HG03175 (cell line): ENCODE data around the gene FAM110A.
"Not testable (repeated sequence)": the region's sequence is repeated elsewhere in the genome, so short reads cannot be mapped to it uniquely, and the experiment has no call there.

ENCODE experiments used
- ATAC-seq: cut with Tn5 transposase; IDR thresholded peaks from one replicate; pipeline ENCODE4 v1.9.1; 2021; ENCODE audit warnings: mild to moderate bottlenecking, moderate library complexity; ENCODE audit not compliant: unreplicated experiment

The FAM110A gene

DNA sequence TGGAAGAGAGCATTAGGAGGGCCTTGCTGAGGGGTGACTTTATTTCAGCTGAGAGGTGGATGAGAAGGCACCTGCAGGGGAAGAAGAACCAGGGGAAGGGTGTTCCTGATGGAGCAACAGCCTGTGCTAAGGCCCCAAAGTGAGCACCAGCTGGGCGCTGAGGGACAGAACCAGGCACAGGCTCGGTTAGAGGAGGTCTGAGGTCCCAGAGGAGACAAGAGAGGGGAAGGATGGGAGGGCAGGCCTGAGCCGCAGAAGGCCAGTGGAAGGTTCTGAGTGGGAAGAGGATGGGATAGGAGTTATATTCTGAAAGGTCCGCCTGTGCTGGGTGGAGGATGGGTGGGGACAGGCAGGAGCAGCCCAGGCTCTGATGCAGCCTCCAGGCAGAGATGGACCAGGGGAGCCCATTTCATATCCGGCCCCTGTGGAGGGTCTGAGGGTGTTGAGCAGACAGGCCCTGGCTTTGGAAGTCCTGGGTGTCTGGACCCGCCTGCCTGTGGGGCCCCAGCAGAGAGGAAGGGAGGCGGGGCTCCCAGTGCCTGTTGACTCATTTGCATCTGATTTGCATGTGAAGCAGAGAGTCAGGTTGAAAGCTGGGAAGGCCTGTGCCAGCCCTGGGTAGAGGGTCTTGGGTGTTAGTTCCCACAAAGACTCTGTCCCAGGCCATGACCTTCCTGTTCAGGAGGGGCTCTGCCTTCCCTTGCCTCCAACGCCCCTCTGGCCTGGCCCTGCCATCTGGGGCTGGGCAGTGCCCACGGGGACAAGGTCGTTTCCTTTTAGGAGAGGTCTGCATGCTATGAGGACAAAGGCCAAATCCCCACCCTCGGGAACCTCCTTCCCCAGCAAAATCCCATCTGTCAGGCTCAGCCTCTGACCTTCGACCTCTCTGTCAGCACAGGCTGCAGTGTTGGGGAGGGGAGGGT, 10.6 kb upstream of the FAM110A start:
- ATAC-seq = no peak

DNA sequence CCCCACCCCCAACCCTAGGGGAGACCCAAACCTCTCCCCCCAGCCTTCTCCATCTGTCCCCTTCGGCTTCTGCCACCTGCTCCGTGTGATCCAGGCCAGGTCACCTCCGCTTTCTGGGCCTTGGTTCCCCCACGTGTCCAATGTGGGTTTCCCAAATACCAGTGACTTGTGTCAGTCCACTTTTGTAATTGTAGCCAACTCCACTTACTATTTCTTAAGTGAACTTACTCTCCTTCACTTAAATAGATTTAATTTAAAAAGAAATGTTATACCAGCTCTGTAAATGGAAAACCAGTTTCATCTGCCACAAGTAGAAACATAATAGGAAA, 10.0 kb upstream of the FAM110A start:
- no peak for ATAC-seq

DNA sequence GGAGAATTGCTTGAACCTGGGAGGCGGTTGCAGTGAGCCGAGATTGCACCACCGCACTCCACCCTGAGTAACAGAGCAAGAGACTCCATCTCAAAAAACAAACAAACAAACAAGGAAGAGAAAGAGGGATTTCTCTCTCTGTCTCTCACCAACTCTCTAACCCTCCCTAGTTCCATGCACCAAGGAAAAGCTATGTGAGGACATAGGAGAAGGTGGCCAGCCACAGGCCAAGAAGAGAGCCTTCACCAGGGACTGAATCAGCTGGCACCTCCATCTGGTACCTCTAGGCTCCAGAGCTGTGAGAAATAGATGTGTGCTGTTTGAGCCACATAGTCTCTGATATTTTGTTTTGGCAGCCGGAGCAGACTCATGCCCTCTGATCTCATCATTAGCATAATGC, 9.0 kb upstream of the FAM110A start:
- no peak for ATAC-seq

DNA sequence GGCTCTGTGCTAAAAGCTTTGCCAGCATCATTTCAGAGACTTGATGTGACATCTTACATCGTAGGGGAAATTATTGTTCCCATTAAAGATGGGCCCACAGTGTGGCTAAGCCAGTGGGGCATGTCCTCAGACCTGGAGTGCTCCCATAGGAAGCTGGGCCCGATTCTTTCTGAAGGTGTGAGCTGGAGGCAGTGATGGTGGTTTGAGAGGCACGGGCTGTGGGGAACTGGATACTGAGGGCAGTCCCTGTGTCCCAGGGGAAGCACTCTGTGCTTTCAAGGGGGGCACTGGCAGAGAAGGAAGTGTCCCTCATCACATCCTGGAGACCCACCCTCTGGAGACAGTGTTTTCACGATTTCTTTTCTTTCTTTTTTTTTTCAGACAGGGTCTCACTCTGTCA, 8.6 kb upstream of the FAM110A start:
- no peak for ATAC-seq

DNA sequence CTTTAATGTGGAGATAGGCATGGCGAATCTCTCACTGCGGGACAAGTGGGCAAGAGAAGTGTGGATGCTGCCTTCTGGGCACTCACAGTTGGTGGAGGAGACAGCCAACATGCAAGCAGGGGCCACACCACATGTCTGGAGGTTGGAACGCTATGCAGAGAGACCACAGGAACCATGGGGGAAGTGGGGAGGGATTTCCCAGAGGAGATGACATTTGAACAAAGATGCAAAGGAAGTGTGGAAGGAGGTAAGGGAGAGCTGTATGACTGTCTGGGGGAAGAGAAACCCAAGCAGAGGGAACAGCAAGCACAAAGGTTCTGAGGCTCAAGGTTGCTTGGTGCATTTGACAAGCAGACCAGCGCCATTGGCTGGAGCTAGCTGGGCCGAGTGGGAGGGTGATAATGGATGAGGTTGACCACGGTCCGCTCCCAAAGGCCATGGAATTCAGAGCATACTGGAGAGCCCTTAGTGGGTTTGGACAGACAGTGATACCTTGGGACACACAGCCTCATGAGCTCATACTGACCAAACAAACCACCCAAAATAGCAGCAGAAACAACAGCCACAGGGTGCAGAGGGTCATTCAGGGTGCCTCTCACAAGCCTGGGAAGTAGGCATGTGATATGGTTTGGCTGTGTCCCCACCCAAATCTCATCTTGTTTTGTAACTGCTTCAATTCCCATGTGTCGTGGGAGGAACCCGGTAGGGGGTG, 7.6 kb upstream of the FAM110A start:
- ATAC-seq = no peak

DNA sequence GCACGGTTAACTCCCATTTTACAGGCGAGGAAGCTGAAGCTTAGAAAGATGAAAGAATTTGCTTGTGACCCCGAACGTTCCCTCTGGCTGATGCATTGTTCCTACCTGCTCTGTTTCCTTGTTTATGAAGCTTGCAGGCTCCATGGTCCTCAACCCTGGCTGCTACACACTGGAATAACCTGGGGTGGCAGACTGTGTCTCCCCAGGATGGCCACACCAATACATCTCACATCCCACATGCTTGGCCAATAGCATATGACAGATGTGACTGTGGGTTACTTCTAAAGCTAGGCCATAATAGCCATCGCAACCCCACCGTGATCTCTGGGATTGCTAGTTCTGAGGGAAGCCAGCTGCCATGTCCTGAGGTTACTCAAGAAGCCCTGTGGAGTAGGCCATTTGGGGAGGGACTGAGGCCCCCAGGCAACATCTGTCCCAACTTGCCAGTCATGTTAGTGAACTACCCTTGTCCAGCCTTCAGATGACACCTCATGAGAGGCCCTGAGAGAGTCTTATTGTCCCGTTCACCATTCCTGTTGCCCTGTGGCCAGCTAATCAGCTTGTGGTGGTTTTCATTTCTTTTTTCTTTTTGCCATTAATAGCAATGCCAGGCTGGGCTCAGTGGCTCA, 6.7 kb upstream of the FAM110A start:
- ATAC-seq = no peak

DNA sequence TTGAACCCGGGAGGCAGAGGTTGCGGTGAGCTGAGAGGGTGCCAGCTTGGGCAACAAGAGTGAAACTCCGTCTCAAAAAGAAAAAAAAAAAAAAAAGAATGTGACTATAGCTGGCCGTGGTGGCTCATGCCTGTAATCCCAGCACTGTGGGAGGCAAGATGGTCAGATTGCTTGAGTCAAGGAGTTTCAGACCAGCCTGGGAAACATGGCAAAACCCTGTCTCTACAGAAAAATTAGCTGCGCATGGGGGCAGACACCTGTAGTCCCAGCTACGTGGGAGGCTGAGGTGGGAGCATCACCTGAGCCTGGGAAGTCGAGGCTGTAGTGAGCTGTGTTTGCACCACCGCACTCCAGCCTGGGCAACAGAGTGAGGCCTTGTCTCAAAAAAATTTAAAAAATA, 5.5 kb upstream of the FAM110A start:
- ATAC-seq = not testable (repeated sequence)

DNA sequence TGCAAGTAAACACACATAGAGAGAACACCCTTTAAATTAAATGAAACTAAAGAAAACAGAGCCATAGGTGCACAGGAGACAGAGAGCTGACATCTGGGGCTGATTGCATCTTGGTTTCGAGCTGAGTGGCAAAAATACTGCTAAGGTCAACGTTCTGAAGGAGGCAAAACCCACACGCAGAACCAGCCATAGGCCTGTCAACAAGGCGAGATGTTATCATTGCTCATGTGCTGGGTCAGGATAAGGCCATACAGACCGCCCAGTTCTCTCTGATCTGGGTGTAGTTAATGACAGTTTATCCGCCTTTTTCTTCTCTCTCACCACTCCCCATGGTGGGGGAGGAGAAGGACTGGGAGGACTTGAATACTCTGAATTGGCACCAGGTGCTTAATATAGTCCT, 4.5 kb upstream of the FAM110A start:
- no peak for ATAC-seq

DNA sequence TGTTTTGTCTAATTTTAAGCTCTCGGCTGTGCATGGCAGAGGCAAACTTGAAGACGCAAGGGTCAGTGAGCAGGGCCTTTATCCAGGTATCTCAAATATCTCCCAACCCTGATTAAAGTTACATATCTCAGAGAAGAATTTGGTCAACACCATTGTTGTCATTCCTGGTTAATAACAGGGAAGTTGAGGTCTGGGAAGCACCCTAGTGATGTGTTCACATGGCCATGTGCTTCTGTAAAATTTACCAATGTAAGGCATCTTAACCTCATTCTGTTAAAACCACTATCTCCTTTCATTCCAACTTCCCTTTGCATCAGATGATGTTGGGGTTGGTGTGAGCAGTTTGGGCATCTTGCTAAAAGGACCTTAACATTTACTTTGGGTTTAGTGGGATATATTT, 4.0 kb upstream of the FAM110A start:
- ATAC-seq = no peak

DNA sequence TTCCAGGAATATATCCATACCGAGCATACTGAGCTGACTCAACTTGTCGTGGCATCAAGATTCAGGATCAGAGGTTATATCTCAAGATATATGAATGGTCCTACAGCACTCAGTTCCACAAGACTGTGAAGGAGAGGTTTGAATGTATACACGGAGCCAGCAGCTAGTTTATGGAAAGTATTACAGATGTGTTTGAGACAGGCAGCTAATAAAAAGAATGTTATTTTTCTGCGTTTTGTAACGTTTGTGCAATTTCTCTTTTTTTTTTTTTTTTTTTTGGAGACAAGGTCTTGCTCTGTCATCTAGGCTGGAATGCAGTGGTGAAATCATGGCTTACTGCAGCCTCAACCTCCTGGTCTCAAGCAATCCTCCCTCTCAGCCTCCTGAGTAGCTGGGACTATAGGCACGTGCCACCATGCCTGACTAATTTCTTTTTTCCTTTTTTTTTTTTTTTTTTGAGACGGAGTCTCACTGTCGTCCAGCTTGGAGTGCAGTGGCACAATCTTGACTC, 3.4 kb upstream of the FAM110A start:
- ATAC-seq = no peak

DNA sequence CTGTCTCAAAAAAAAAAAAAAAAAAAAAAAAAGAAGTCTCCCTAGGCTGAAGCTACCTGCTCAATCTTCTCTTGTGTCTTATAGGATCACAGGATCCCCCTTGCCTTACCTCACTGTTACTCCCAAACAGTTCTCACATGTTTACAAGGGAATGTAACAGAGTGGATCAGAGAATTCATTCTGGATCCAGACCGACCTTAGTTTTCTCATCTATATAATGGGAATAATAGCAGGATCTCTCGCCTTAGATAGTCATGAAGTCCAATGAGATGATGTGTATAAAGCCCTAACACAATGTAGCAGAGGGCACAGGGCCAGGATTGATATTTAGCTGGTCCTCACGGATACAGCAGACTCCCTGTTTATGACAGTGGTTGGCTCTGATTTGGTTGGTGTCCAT, 2.3 kb upstream of the FAM110A start:
- no peak for ATAC-seq

DNA sequence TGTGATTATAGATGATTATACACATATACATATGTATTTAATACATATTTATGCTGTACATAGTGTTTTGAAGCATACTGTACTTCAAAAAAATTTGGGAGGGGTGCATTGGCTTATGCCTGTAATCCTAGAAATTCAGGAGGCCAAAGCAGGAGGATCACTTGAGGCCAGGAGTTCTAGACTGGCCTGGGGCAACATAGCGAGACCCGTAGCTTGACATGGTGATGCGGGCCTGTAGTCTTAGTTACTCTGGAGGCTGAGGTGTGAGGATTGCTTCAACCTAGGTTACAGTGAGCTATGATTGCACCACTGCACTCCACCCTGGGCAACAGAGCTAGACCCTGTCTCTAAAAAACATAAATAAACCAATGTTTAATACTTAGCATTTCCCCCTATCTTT, 1.6 kb upstream of the FAM110A start:
- ATAC-seq = no peak

DNA sequence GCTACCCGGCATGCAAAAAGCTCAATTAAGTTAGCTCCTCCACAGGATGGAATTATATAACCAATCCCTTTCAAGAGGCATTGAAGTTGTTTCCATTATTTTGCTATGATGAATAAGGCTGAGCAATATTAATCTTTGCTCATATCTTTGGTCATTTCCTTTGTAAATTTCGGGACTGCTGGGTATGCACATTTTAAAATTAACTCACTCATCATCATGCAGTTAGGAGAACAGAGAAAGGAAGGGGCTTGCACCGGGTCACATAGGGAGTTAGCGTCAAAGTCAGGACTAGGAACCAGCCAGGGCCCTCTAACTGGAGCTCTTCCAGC, 430 bp upstream of the FAM110A start:
- ATAC-seq = no peak

DNA sequence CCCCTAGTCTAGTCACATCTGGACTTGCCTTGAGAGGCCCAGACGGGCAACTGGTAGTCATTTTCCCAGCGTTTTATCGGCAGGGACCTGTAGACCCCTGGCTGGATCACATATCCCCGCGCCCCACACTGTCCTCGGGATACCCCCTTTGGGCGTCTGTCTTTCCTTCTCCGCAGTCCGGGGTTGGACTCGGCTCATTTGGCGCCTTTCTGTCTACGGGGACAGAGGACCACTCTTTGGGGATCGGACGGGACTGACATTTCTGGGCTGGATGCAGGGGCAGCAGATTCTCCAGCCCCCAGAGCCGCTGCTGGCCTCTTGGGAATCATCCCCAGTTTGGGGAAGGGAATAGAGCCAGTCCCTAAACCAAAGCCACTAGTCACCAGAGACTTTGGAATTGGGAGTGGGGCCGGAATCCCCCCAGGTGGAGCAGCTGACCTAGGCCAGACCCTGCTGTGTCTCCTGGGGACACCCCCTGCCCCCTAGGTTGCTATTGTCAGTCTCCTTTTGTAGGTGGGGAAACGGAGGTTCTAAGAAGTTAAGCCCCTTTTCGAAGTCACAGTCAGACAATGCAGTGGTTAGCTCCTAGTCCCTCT, 734 bp downstream of the FAM110A start:
- ATAC-seq = no peak

DNA sequence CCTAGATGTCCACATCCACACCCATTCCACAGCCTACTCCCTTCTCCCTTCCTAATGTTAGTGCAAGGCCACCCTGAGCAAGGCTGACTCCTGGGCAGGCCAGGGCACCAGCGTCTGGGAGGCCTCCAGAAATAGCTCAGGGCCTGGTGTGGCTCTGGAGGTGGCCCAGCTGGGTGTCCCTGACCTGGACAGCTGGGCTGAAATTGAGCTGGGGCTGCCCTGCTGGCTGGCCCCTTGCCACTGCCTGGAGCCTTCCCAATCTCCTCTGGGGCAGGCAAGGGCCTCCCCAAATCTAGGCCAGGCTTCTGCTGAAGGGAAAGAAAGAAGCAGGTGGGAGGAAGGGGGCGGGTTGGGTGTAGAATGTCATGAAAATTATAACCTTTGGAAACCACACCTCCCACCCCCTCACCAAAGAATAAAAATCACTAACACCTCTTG, 2.1 kb downstream of the FAM110A start:
- ATAC-seq = no peak

DNA sequence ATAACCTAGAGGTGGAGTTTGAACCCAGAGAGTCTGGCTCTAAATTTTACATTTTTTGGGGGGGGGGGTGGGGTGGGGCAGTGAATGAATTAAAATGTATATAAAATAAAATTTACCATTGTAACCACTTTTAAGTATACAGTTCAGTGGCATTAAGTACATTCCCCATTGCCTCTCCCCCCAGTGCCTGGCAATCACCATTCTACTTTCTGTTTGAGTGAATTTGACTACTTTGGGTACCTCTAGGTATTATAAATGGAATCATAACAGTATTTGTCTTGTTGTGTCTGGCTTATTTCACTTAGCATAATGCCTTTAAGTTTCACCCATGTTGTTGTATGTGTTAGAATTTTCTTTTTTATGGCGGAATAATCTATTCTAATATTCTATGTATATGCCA, 2.7 kb downstream of the FAM110A start:
- no peak for ATAC-seq

DNA sequence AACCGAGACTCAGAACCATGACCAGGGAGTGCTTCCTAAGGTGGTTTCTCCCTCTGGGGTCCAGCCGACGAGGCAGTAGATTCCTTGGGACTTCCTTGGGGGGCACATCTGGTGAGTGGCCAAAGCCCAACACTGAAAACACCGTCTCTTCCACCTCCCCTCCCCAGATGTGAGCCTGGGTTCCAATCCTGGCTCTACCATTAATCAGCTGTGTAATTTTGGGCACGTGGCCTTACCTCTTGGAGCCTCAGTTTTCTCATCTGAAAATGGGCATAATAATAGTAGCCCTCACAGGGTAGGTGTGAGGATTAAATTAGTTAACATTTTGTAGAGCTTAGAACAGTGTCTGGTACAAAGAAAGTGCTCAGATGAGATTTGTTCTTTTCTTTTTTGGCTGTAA, 5.5 kb downstream of the FAM110A start:
- no peak for ATAC-seq

DNA sequence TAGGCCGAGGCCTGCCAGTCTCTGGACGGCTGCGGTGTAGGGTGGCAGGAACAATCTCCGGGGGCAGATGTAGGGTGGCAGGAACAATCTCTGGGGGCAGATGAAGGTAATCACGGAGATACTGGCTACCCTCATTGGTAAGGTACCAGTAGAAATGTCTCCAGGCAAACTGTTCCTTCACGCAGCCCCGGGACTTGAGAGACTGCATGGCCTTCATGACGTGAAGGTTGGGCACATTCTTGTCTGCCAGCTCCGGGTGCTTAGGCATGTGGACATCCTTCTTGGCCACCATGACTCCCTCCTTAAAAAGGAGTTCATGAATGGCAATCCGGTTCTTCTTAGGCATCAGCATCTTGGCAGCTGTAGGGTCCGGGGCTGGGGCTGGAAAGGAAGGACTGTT, 6.1 kb downstream of the FAM110A start:
- no peak for ATAC-seq

DNA sequence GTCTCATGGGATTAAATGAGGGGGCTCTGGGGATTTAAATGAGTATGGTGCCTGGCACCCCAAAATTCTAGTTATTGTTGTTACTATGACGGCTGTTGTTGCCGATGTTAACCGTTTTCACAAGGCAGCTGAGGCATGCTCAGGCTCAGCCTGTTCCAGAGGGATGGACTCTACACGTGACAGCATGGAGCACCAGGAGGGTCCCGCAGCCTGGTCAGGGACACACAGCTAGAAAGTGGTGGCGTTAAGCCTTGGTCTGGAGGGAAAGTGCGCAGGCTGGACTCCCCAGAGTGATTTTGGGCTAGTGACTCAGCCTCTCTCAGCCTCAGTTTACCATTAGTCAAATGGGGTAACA, 7.0 kb downstream of the FAM110A start:
- no peak for ATAC-seq

DNA sequence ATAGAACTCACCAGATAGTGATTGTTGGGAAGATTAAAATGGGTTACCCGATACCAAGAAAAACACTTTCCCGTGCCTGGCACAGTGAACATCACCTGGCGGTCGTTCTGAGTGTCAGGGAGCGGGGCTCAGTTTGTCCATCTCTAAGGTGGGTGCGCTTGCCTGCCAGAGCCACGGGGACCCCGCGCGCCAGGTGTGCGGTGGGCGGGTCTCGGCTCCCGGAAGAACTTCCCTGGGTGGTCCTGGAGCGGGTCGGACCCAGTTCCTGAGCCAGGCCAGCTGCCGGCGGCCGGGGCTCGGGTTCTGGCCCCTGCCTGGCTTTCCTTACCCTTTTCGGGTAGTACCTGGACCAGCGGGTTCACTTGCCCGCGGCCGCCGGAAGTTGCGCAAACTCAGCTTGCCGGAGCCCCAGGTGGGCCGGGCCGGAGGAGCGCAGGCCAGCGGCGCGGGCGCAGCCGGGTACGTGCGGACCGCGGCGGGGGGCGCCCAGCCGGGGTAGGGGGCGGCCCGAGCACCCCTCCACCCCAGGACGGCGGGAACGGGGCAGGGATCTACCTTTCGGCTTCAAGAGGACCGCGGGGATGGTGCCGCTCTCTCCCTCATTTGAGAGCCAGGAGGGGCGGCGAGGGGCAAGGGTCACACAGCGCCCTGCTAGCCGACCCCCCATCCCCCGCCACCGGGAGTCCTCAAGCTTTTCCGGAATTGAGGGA, 7.5 kb downstream of the FAM110A start:
- ATAC-seq = no peak
